DOHH2 (cell line): ENCODE measurements around the gene TIMM17B.

Source experiments
- CTCF ChIP-seq: fragments of 200-600 bp; sonication (generic); IDR thresholded peaks from one replicate; pipeline ENCODE4 v1.5.1; 2014; ENCODE audit warnings: antibody characterized with exemption, mild to moderate bottlenecking, low read depth, low read length; ENCODE audit not compliant: poor library complexity, severe bottlenecking
- EZH2phosphoT487 ChIP-seq: fragments of 200-600 bp; sonication (generic); IDR thresholded peaks from 2 replicates; pipeline ENCODE4 v1.6.1; 2017; ENCODE audit warnings: borderline replicate concordance, mild to moderate bottlenecking, antibody characterized with exemption, low read length, moderate library complexity, mixed read lengths

GRCh38 chrX:48904180-48904579 is 6.6 kb upstream of the TIMM17B start:
- TF ChIP-seq CTCF (no peak), EZH2phosphoT487 (no peak)
